ENCODE measurements around the gene FGFBP1.

FGFBP1 gene

GRCh38 chr4:15934259-15934658 lies 4.3 kb downstream of the FGFBP1 start:
- no peak overlapping the region for H3K4me3 ChIP-seq (ENCODE audit: low read depth, low read length)
- no peak for TF ChIP-seq CTCF (IDR thresholded peaks at IDR 0.05; ENCODE audit: borderline replicate concordance, insufficient read depth, low read depth, low read length)

GRCh38 chr4:15931451-15932210 lies 6.9 kb downstream of the FGFBP1 start:
- H3K4me3 ChIP-seq (ENCODE audit: low read depth, low read length), result no peak overlapping the region
- TF ChIP-seq CTCF (IDR thresholded peaks at IDR 0.05; ENCODE audit: borderline replicate concordance, insufficient read depth, low read depth, low read length), result no peak

- no peak for TF ChIP-seq CTCF (IDR thresholded peaks at IDR 0.05; ENCODE audit: borderline replicate concordance, insufficient read depth, low read depth, low read length)
Measured at GRCh38 chr4:15930314-15930713, 8.2 kb downstream of the FGFBP1 start.

GRCh38 chr4:15929540-15929939 lies 9.0 kb downstream of the FGFBP1 start:
- no peak for TF ChIP-seq CTCF (IDR thresholded peaks at IDR 0.05; ENCODE audit: borderline replicate concordance, insufficient read depth, low read depth, low read length)
- H3K4me3 ChIP-seq (ENCODE audit: low read depth, low read length), result no peak overlapping the region

More at GRCh38 chr4:15930314-15930713, 8.2 kb downstream of the FGFBP1 start:
- H3K4me3 ChIP-seq (ENCODE audit: low read depth, low read length), result no peak overlapping the region

GRCh38 chr4:15928883-15929282 lies 9.7 kb downstream of the FGFBP1 start:
- no peak overlapping the region for H3K4me3 ChIP-seq (ENCODE audit: low read depth, low read length)
- TF ChIP-seq CTCF (IDR thresholded peaks at IDR 0.05; ENCODE audit: borderline replicate concordance, insufficient read depth, low read depth, low read length), result no peak

GRCh38 chr4:15926486-15926885 lies 12.1 kb downstream of the FGFBP1 start:
- no peak for TF ChIP-seq CTCF (IDR thresholded peaks at IDR 0.05; ENCODE audit: borderline replicate concordance, insufficient read depth, low read depth, low read length)
- no peak overlapping the region for H3K4me3 ChIP-seq (ENCODE audit: low read depth, low read length)

- H3K4me3 ChIP-seq (ENCODE audit: low read depth, low read length), result no peak overlapping the region
- TF ChIP-seq CTCF (IDR thresholded peaks at IDR 0.05; ENCODE audit: borderline replicate concordance, insufficient read depth, low read depth, low read length), result no peak
Measured at GRCh38 chr4:15925830-15926229, 12.7 kb downstream of the FGFBP1 start.
